SK-N-SH treated with all-trans-retinoic acid at 6 μM for 48 hours (cell line): ENCODE measurements around the gene BLNK.

ENCODE experiments used
- CREB5 ChIP-seq: fragments of 250-450 bp; sonication (Bioruptor Pico); IDR thresholded peaks from 2 replicates; pipeline ENCODE4 v1.5.1; 2020; ENCODE audit warnings: low read depth, mild to moderate bottlenecking, moderate library complexity
- CSRNP3 ChIP-seq: fragments of 250-450 bp; sonication (Bioruptor Pico); IDR thresholded peaks from 2 replicates; pipeline ENCODE4 v1.5.1; 2021; ENCODE audit warnings: mild to moderate bottlenecking, moderate library complexity
- ESRRG ChIP-seq: fragments of 250-450 bp; sonication (Bioruptor Pico); IDR thresholded peaks from 2 replicates; pipeline ENCODE4 v1.6.1; 2021; ENCODE audit warnings: mild to moderate bottlenecking
- GLIS3 ChIP-seq: fragments of 250-450 bp; sonication (Bioruptor Pico); IDR thresholded peaks from 2 replicates; pipeline ENCODE4 v1.5.0; 2020; ENCODE audit warnings: mild to moderate bottlenecking, moderate library complexity
- ISL1 ChIP-seq: fragments of 250-450 bp; sonication (Bioruptor Pico); IDR thresholded peaks from 2 replicates; pipeline ENCODE4 v2.1.2; 2022; ENCODE audit warnings: mild to moderate bottlenecking, moderate library complexity
- RARB ChIP-seq: fragments of 250-450 bp; sonication (Bioruptor Pico); IDR thresholded peaks from 2 replicates; pipeline ENCODE4 v1.8.0; 2021; ENCODE audit warnings: mild to moderate bottlenecking, moderate library complexity
- TCF4 ChIP-seq: fragments of 250-450 bp; sonication (Bioruptor Pico); IDR thresholded peaks from 2 replicates; pipeline ENCODE4 v1.8.0; 2021; ENCODE audit warnings: mild to moderate bottlenecking, moderate library complexity, borderline replicate concordance
- TOX ChIP-seq: fragments of 250-450 bp; sonication (Bioruptor Pico); IDR thresholded peaks from 2 replicates; pipeline ENCODE4 v1.8.0; 2021; ENCODE audit warnings: mild to moderate bottlenecking, moderate library complexity, borderline replicate concordance
- ZFP3 ChIP-seq: fragments of 250-450 bp; sonication (Bioruptor Pico); IDR thresholded peaks from 2 replicates; pipeline ENCODE4 v1.5.0; 2020; ENCODE audit warnings: mild to moderate bottlenecking, moderate library complexity
- ZFP30 ChIP-seq: fragments of 450-650 bp; formaldehyde crosslinking; IDR thresholded peaks from 2 replicates; pipeline ENCODE4 v1.5.0; 2022; ENCODE audit warnings: mild to moderate bottlenecking, moderate library complexity
- ZNF70 ChIP-seq: fragments of 450-650 bp; formaldehyde crosslinking; IDR thresholded peaks from 2 replicates; pipeline ENCODE4 v1.5.0; 2020; ENCODE audit warnings: mild to moderate bottlenecking, moderate library complexity
- ZNF8 ChIP-seq: fragments of 450-650 bp; formaldehyde crosslinking; IDR thresholded peaks from 2 replicates; pipeline ENCODE4 v1.5.0; 2020; ENCODE audit warnings: mild to moderate bottlenecking, moderate library complexity

GRCh38 chr10:96257944-96258343 is 13.4 kb downstream of the BLNK start:
- TF ChIP-seq ZFP30 = no peak
- no peak for TF ChIP-seq CSRNP3 (CRISPR knock-in tag)
- no peak for TF ChIP-seq TOX (CRISPR knock-in tag)
- TF ChIP-seq ESRRG (CRISPR knock-in tag) = no peak
- TF ChIP-seq ZNF70 (CRISPR knock-in tag) = no peak
- no peak for TF ChIP-seq CREB5 (CRISPR knock-in tag)
- no peak for TF ChIP-seq ZFP3
- no peak for TF ChIP-seq ZNF8 (CRISPR knock-in tag)
- no peak for TF ChIP-seq TCF4 (CRISPR knock-in tag)
- no peak for TF ChIP-seq GLIS3 (CRISPR knock-in tag)
- TF ChIP-seq ISL1 = no peak
- TF ChIP-seq RARB (CRISPR knock-in tag) = no peak
